Activated CD8-positive, alpha-beta T cell treated with anti-CD3 and anti-CD28 coated beads for 36 hours (primary cell): ENCODE measurements around the gene SEMA7A. TPM values are rescaled to one million over a fixed set of nuclear protein-coding genes. Genes with fewer than 3 reads are reported as not detected.
A peak's percentile ranks its signal among the peaks of the same experiment; 100 is the strongest.
"Not testable (repeated sequence)": the region's sequence is repeated elsewhere in the genome, so short reads cannot be mapped to it uniquely, and the experiment has no call there.

Experiments used
- ATAC-seq: fragments of 200-7000 bp; cut with Tn5 transposase; one replicate; pipeline ENCODE4 v1.10.0; 2021; ENCODE audit warnings: mild to moderate bottlenecking, moderate library complexity
- CTCF ChIA-PET: fragments of 350-600 bp; sonication (Branson Sonifier 250); formaldehyde crosslinking; loops from one replicate; lab custom pipeline; 2021; ENCODE audit warnings: antibody characterized with exemption; lab: Charles Lee
- POLR2A ChIA-PET: fragments of 350-600 bp; sonication (Branson Sonifier 250); formaldehyde crosslinking; loops from one replicate; lab custom pipeline; 2021; ENCODE audit warnings: antibody characterized with exemption; lab: Charles Lee
- DNase-seq: peaks from one replicate; pipeline ENCODE4 v3.0.0-alpha.2; 2020
- H3K27ac Mint-ChIP-seq: one replicate; pipeline ENCODE4 v1.8.0; 2021; ENCODE audit warnings: mild to moderate bottlenecking, mixed read lengths
- H3K27me3 Mint-ChIP-seq: one replicate; pipeline ENCODE4 v1.8.0; 2021; ENCODE audit warnings: mixed read lengths
- H3K36me3 Mint-ChIP-seq: one replicate; pipeline ENCODE4 v1.8.0; 2021; ENCODE audit warnings: low read depth, mixed read lengths
- H3K4me1 Mint-ChIP-seq: one replicate; pipeline ENCODE4 v1.8.0; 2021; ENCODE audit warnings: low read depth, mixed read lengths
- H3K4me3 Mint-ChIP-seq: one replicate; pipeline ENCODE4 v1.8.0; 2021; ENCODE audit warnings: mild to moderate bottlenecking, moderate library complexity, mixed read lengths
- H3K9me3 Mint-ChIP-seq: one replicate; pipeline ENCODE4 v1.8.0; 2021; ENCODE audit warnings: mixed read lengths
- CTCF ChIP-seq: fragments of 200-600 bp; IDR thresholded peaks from one replicate; pipeline ENCODE4 v1.8.0; 2022; ENCODE audit warnings: antibody characterized with exemption, mild to moderate bottlenecking
- intact Hi-C: fragments of 100-400 bp; cut with micrococcal nuclease; formaldehyde crosslinking; loops from one replicate; pipeline ENCODE4 v1.10.0; 2022
- total RNA-seq, 2 experiments: library from RNA; stranded (reverse); gene quantifications; one replicate each; pipeline ENCODE4 v1.2.3, GENCODE V29; 2021

SEMA7A gene
- total RNA-seq, 2 experiments from 2014 or later: 62.4 TPM

DNA sequence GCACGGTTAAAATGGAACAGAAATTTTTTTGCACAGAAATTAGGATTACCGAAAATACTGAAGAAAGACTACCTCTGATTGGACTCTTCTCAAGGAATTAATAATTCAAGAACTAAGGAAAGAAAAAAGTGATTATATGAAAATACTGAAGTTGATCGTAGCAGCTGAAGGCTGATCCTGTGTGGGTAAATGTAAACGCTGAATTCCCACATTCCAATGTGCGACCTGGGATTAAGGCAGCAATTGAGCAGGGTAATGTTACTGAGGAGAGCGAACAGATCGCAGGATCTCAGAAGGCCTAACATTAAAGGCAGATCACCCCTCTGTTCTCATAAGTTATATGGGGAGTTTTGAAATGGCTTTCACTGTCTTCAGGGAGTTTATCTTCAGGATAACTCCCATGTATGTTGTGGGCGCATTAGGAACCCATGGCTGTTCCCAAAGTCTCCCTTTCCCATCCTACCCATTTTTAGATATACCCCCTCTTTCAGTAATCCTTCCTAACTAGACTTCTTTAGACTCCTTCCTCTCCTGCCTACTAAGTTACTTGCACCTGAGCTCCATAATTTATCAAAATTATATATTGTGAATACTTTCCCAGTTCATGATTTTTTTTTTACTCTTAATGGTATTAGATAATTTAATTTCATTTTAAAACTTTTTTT lies 28.2 kb upstream of the SEMA7A start:
- H3K9me3 Mint-ChIP-seq: peaks cover 2% of the 10 kb centered on the region
- ChIA-PET POLR2A (interaction anchor here (0.6 to 2.8 kb wide), 17 partner anchors 10 to 351 kb away, joined by 3 to 23 read pairs (median 6); partner anchors contain the start of gene ARID3B), CTCF (interaction anchor here (0.9 to 4.3 kb wide), 8 partner anchors 16 to 87 kb away, joined by 3 to 24 read pairs (median 6); no protein-coding TSS in a partner anchor)
- peaks cover 48% of the 10 kb centered on the region for H3K4me1 Mint-ChIP-seq
- DNase-seq (no peak), ATAC-seq (no peak)
- peaks cover 24% of the 10 kb centered on the region for H3K36me3 Mint-ChIP-seq
- intact Hi-C loops: loop anchor here (2.0 kb wide), 1 partner anchor 85 kb away; no protein-coding TSS in a partner anchor
- no peaks in the 10 kb centered on the region for H3K27me3 Mint-ChIP-seq
- H3K27ac Mint-ChIP-seq: peak overlapping the region; percentile 92
- no peak for TF ChIP-seq CTCF
- H3K4me3 Mint-ChIP-seq: peak overlapping the region; percentile 80

- ChIA-PET CTCF (interaction anchor here (1.0 to 4.3 kb wide), 13 partner anchors 16 to 170 kb away, joined by 3 to 24 read pairs (median 5); no protein-coding TSS in a partner anchor), POLR2A (interaction anchor here (0.9 to 2.8 kb wide), 23 partner anchors 9 to 352 kb away, joined by 3 to 23 read pairs (median 5); partner anchors contain the start of gene ARID3B)
- TF ChIP-seq CTCF: no peak
- Mint-ChIP-seq H3K27me3 (no peaks in the 10 kb centered on the region), H3K9me3 (peaks cover 2% of the 10 kb centered on the region), H3K36me3 (peaks cover 25% of the 10 kb centered on the region), H3K4me3 (peak within 1 kb of the TSS; percentile 80), H3K4me1 (peaks cover 49% of the 10 kb centered on the region), H3K27ac (peak within 1 kb of the TSS; percentile 92)
- ATAC-seq: peak; percentile 97
- peak; percentile 99 for DNase-seq
- intact Hi-C loops: loop anchor here (2.0 kb wide), 1 partner anchor 86 kb away; no protein-coding TSS in a partner anchor
These were observed 27.4 kb upstream of the SEMA7A start, which contains the start of gene UBL7 for GRCh38 chr15:74460871-74461846. Gene UBL7 (minus strand): TSS chr15:74461160. CDS start chr15:74458867, 2,293 bp downstream.

DNA sequence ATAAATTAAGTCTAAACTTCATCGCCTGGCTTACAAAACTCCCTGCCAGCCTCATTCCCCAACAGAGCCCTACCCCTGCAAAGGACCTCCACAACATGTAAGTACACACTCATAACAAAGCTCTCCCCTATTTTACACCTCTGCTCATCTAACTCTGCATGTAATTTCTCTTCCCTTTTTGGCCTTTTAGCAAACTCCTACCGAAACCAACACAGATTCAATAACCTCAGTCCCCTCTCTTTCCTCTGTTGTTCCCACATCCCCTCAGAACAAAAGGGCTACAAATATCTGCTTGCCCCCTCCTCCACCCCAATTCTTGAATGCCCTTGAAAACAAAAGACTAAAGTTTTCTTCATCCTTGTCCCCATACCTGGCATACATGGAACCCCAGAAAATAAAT lies 26.5 kb upstream of the SEMA7A start:
- peaks cover 2% of the 10 kb centered on the region for H3K9me3 Mint-ChIP-seq
- no peak for TF ChIP-seq CTCF
- CTCF ChIA-PET: interaction anchor here (1.0 to 4.3 kb wide), 10 partner anchors 19 to 171 kb away, joined by 3 to 24 read pairs (median 5); no protein-coding TSS in a partner anchor
- peak overlapping the region; percentile 80 for H3K4me3 Mint-ChIP-seq
- H3K36me3 Mint-ChIP-seq: peaks cover 27% of the 10 kb centered on the region
- POLR2A ChIA-PET: interaction anchor here (1.2 to 2.8 kb wide), 14 partner anchors 8 to 83 kb away, joined by 3 to 23 read pairs (median 6); partner anchors contain the start of gene ARID3B
- peaks cover 50% of the 10 kb centered on the region for H3K4me1 Mint-ChIP-seq
- intact Hi-C loops: loop anchor here (2.0 kb wide), 1 partner anchor 87 kb away; no protein-coding TSS in a partner anchor
- ATAC-seq: no peak
- no peak for DNase-seq
- no peaks in the 10 kb centered on the region for H3K27me3 Mint-ChIP-seq
- H3K27ac Mint-ChIP-seq: peak overlapping the region; percentile 92

GRCh38 chr15:74459798-74460197 lies 26.0 kb upstream of the SEMA7A start:
- CTCF ChIA-PET: interaction anchor here (1.5 to 4.3 kb wide), 7 partner anchors 18 to 87 kb away, joined by 4 to 24 read pairs (median 6); no protein-coding TSS in a partner anchor
- peak overlapping the region; percentile 80 for H3K4me3 Mint-ChIP-seq
- POLR2A ChIA-PET: interaction anchor here (1.4 to 2.5 kb wide), 7 partner anchors 12 to 83 kb away, joined by 3 to 20 read pairs (median 7); partner anchors contain the start of gene ARID3B
- intact Hi-C loops: loop anchor here (2.0 kb wide), 1 partner anchor 87 kb away; no protein-coding TSS in a partner anchor
- not testable (repeated sequence) for H3K27me3 Mint-ChIP-seq, H3K9me3 Mint-ChIP-seq, DNase-seq, H3K27ac Mint-ChIP-seq, ATAC-seq
- H3K4me1 Mint-ChIP-seq: peaks cover 50% of the 10 kb centered on the region
- peaks cover 27% of the 10 kb centered on the region for H3K36me3 Mint-ChIP-seq
